Erythroblast (primary cell): ENCODE data around the gene FBXO10.

Source experiments
- GATA1 ChIP-seq: IDR thresholded peaks from 2 replicates; pipeline ENCODE4 v1.6.1; 2011; ENCODE audit warnings: low read depth, mild to moderate bottlenecking, control low read depth, low read length, moderate library complexity
- POLR2A ChIP-seq: IDR thresholded peaks from 2 replicates; pipeline ENCODE4 v1.6.1; 2011; ENCODE audit warnings: mild to moderate bottlenecking, low read length

DNA sequence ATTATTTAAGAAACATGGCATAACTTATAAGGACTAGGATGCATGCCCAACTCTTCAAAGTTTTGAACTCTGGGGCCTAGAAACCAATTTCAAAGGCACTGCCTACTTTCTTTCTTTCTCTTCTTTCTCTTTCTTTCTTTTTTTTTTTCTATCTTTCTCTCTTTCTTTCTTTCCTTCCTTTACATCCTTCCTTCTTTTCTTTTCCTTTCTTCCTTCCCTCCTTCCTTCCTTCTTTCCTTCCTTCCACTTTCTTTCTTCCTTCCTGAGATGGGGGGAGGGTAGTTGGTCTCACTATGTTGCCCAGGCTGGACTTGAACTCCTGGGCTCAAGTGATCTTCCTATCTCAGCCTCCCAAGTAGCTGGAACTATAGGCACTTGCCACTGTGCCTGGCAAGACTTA is 32.1 kb upstream of the FBXO10 start:
- TF ChIP-seq POLR2A = no peak
- TF ChIP-seq GATA1 = no peak
